RWPE2 (cell line): Measurements from ENCODE around the gene SH3PXD2A.

ENCODE experiments used
- ATAC-seq: fragments of 200-7000 bp; cut with Tn5 transposase; 3 replicates; pipeline ENCODE4 v1.9.1; 2021; ENCODE audit warnings: low read depth
- DNase-seq: peaks from one replicate; pipeline ENCODE4 v3.0.0-alpha.2; 2020; ENCODE audit warnings: low spot score
- H3K27ac ChIP-seq: fragments of 450-650 bp; 2 replicates; pipeline ENCODE4 v1.5.1; 2017; ENCODE audit warnings: mild to moderate bottlenecking; ENCODE audit not compliant: poor library complexity, severe bottlenecking
- H3K27me3 ChIP-seq: fragments of 250-450 bp; sonication (Bioruptor Pico); 2 replicates; pipeline ENCODE4 v1.5.1; 2021; ENCODE audit warnings: mild to moderate bottlenecking, moderate library complexity; ENCODE audit not compliant: insufficient read depth, poor library complexity, severe bottlenecking
- H3K36me3 ChIP-seq: fragments of 250-450 bp; sonication (Bioruptor Pico); 2 replicates; pipeline ENCODE4 v1.5.1; 2020; ENCODE audit warnings: low read depth, mild to moderate bottlenecking, moderate library complexity
- H3K4me1 ChIP-seq: fragments of 250-450 bp; sonication (Bioruptor Pico); 2 replicates; pipeline ENCODE4 v1.5.1; 2021; ENCODE audit warnings: mild to moderate bottlenecking, moderate library complexity; ENCODE audit not compliant: insufficient read depth, poor library complexity, severe bottlenecking
- H3K4me3 ChIP-seq: fragments of 250-450 bp; sonication (Bioruptor Pico); 2 replicates; pipeline ENCODE4 v1.5.1; 2021; ENCODE audit warnings: mild to moderate bottlenecking, moderate library complexity; ENCODE audit not compliant: severe bottlenecking
- H3K9me3 ChIP-seq: fragments of 250-450 bp; sonication (Bioruptor Pico); 2 replicates; pipeline ENCODE4 v1.5.1; 2021; ENCODE audit warnings: mild to moderate bottlenecking, moderate library complexity; ENCODE audit not compliant: severe bottlenecking
- TF ChIP-seq, protein P1 (sequence below): fragments of 450-650 bp; IDR thresholded peaks from one replicate; pipeline ENCODE4 v1.5.1; 2017; ENCODE audit warnings: mild to moderate bottlenecking, moderate library complexity; ENCODE audit not compliant: poor library complexity, severe bottlenecking

Gene SH3PXD2A

GRCh38 chr10:103759100-103759781 is 96.1 kb downstream of the SH3PXD2A start:
- H3K9me3 ChIP-seq, result no peaks in the 10 kb centered on the region
- H3K4me3 ChIP-seq, result no peak overlapping the region
- H3K27me3 ChIP-seq, result no peaks in the 10 kb centered on the region
- H3K36me3 ChIP-seq, result peaks cover 22% of the 10 kb centered on the region
- H3K27ac ChIP-seq, result peak overlapping the region; percentile 98
- DNase-seq, result no peak
- peak; percentile 71 for ATAC-seq
- peaks cover 68% of the 10 kb centered on the region for H3K4me1 ChIP-seq
- TF ChIP-seq, protein P1, sequence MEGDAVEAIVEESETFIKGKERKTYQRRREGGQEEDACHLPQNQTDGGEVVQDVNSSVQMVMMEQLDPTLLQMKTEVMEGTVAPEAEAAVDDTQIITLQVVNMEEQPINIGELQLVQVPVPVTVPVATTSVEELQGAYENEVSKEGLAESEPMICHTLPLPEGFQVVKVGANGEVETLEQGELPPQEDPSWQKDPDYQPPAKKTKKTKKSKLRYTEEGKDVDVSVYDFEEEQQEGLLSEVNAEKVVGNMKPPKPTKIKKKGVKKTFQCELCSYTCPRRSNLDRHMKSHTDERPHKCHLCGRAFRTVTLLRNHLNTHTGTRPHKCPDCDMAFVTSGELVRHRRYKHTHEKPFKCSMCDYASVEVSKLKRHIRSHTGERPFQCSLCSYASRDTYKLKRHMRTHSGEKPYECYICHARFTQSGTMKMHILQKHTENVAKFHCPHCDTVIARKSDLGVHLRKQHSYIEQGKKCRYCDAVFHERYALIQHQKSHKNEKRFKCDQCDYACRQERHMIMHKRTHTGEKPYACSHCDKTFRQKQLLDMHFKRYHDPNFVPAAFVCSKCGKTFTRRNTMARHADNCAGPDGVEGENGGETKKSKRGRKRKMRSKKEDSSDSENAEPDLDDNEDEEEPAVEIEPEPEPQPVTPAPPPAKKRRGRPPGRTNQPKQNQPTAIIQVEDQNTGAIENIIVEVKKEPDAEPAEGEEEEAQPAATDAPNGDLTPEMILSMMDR, result no peak

GRCh38 chr10:103758294-103758681 is 97.1 kb downstream of the SH3PXD2A start:
- TF ChIP-seq, protein P1, result no peak
- ATAC-seq (peak; percentile 63), DNase-seq (no peak)
- peaks cover 20% of the 10 kb centered on the region for H3K36me3 ChIP-seq
- H3K27me3 ChIP-seq, result no peaks in the 10 kb centered on the region
- peak overlapping the region; percentile 98 for H3K27ac ChIP-seq
- no peaks in the 10 kb centered on the region for H3K9me3 ChIP-seq
- H3K4me3 ChIP-seq, result no peak overlapping the region
- H3K4me1 ChIP-seq, result peaks cover 61% of the 10 kb centered on the region

GRCh38 chr10:103757531-103758293 is 97.7 kb downstream of the SH3PXD2A start:
- peaks cover 56% of the 10 kb centered on the region for H3K4me1 ChIP-seq
- ATAC-seq, result peak; percentile 78
- peaks cover 22% of the 10 kb centered on the region for H3K36me3 ChIP-seq
- H3K27me3 ChIP-seq, result no peaks in the 10 kb centered on the region
- DNase-seq, result peak; percentile 86
- TF ChIP-seq, protein P1, result no peak
- H3K27ac ChIP-seq, result peak overlapping the region; percentile 98
- no peaks in the 10 kb centered on the region for H3K9me3 ChIP-seq
- H3K4me3 ChIP-seq, result no peak overlapping the region

DNA sequence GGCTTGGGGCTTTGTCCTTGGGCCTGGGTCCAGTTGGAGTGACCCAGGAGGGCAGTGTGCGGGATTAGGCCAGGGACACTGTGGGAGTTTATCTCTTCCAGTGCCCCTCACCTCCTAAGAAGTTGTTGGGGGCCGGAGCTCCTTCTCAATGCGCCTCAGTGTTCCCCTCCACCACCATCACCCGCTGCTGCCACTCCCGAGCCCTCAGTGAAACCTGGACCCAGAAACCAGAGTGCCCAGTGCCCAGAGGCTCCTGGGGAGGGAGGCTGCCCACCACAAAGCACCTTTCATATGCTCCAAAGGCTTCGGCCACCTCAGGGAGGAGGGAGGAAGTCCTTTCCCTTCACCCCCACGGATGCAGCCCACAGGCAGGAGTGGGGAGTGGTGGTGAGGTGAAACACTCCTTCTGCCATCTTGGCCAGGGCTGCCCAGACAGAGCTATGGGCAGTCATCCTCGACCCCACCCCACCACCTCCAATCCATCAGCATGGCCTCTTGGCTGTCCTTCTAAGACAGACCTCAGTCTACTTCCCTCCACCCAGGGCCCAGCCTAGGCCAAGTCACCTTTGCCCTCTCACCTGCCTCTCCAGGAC is 99.0 kb downstream of the SH3PXD2A start:
- H3K36me3 ChIP-seq, result peaks cover 23% of the 10 kb centered on the region
- no peak overlapping the region for H3K4me3 ChIP-seq
- H3K27me3 ChIP-seq, result no peaks in the 10 kb centered on the region
- no peaks in the 10 kb centered on the region for H3K9me3 ChIP-seq
- peaks cover 45% of the 10 kb centered on the region for H3K4me1 ChIP-seq
- DNase-seq (no peak), ATAC-seq (no peak)
- peak overlapping the region; percentile 98 for H3K27ac ChIP-seq
- TF ChIP-seq, protein P1, result no peak
